ENCODE data around the gene TBC1D22B.
A peak's percentile ranks its signal among the peaks of the same experiment; 100 is the strongest.

TBC1D22B gene

DNA sequence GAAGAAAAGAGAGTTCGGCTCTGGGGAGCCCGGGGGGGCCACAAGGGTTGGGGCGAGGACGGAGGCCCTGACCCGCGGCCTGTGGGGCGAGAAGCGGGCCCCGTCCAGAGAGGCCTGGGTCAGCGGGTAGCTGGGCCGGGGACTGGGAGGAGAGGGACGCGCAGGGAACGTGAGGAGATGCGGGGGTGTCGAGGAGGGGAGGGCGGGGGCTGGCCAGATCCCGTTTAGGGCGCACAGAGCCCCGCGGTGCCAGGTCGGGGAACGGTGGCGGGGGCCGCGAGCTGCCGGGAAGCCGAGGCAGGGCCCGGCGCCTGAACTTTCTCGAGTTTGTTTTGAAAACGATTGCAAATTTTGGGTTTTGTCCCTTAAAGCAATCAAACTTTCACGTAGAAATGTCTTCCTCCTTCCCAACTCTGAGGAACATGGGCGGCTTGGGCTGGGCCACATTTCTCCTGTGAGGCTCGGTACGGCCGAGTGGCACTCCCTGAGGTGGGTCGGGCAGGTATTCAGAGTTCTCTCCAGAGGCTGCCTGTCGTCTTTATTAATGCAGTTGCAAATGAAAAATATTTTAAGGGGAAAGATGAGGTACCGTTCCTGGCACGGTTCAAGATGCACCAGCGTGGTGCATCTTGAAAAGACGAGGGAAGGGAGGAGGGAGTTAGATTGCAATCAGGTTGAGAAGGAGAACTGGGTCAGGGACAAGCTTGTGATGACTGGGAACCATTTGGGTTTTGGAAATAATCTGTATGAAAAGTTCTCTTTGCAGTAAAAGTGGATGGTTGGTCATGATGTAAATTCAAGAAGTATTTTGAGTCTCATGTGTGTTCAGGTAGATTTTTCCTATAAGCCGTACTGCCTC is 97.2 kb downstream of the TBC1D22B start:
- DNase-seq (ENCODE audit: low read depth, low spot score), result no peak

DNA sequence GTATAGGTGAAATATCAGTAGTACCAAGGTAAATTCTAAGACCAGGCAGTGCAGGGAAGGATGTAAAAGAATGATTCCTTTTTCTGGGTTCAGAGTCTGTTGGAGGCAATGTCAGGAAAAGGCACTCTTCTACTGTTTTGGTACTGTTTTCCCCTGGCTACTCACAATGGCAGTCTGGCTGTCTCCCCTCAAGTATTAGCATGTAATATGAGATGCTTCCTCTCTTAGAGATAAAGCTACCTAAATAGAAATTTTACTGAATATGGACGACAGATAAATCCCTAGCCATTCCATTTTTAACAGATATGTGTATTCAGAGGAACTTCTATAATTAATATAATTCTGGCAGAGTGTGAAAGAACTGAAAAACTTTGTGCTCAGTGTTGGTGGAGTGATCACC is 99.7 kb downstream of the TBC1D22B start:
- no peak for DNase-seq (ENCODE audit: low read depth, low spot score)

DNA sequence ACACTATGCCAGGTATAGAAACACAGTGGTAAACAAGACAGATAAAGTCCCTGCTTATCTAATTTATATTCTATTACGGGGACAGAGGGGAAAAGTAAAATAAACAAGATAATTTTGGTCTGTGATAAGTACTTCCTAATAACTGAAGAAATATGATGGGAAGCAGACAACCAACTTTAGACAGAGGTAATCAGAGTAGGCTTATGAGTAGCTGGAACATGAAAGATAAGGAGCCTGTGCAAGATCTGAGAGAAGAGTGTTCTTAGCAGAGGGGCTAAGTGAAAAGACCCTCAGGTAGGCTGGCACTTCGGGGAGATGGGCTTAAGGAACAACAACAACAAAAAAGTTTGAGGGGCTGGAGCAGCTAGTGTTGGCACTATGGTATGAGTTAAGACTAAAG is 100.3 kb downstream of the TBC1D22B start:
- DNase-seq (ENCODE audit: low read depth, low spot score), result no peak

- no peak for DNase-seq (ENCODE audit: low read depth, low spot score)
These were observed 101.5 kb downstream of the TBC1D22B start for GRCh38 chr6:37359039-37359438.

- DNase-seq (ENCODE audit: low read depth, low spot score), result no peak
These were observed 104.7 kb downstream of the TBC1D22B start for GRCh38 chr6:37362101-37362828.

DNA sequence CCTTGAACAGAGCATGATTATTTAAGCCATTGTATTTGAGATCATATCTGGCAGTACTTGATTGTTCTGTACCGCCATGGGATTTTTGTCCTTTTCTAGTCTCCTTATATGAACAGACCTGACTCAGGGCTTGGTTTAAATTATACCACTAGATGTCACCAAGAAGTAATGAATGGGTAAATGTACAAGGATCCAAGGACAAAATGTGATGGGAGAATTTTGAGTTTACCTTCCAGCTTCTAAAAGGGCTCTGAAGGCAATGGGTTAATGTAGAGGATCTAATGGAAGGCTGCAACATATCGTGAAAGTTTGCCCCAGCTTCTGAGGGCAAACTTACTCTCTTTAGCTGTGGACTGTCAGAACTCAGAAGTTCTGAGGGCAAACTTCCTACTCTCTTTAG is 108.2 kb downstream of the TBC1D22B start:
- no peak for DNase-seq (ENCODE audit: low read depth, low spot score)

DNA sequence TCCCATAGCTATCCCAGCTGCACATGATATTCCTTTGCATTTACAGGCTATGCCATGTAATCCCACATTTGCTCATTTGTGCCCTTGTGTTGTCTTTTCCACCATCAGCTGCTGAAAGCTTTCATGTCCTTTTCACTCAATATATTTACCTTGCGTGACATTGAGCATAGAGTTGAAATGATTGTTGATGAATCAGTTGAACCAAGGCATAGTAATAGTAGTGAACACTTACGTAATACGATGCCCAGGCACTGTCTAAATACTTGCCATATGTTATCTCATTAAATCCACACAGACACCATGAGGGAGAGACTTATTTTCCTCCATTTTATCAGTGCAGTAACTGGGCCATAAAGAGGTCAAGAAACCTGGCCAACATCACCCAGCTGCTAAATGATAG is 109.3 kb downstream of the TBC1D22B start:
- no peak for DNase-seq (ENCODE audit: low read depth, low spot score)

- DNase-seq (ENCODE audit: low read depth, low spot score), result no peak
These were observed 111.4 kb downstream of the TBC1D22B start for GRCh38 chr6:37368961-37369320.

DNA sequence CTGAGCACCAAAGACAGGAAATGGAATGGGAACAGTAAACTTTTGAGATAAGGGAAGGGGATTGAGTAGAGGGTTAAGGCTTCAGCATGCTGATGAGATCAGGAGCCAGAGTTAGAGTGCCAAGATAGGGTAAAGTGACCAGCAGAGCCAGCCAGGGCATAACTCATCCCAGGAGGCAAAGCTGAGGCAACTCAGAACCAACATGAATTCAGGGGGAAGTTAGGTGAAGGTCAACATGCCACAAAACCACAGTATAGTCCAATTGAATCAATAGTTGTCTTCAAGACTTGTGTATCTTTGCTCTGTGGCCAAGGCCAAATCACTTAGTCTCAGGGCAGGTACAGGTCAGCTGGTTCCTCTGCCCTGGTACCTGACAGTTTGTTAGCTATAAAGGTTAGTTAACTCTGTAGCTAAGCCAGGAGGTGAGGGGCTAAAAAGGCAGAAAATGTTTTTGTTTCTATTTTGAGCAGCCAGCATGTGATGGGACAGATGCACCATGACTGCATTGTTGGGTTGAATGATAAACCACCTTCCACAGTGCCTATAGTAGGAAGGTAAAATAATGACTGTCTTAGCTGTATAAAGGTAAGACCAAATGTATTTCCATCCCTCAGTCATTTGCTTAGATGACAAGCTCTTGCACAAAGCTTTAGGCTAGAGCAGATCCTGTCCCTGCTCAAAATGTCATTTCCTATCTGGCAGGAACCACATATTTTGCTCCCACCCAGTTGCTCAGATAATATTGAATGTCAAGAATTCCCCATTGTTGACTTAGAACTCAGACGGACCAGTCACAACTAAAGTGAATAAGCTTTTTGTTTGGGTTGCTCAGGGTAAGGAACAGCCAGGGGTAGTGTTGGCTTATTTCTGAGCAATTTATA is 112.0 kb downstream of the TBC1D22B start:
- DNase-seq (ENCODE audit: low read depth, low spot score), result no peak

GRCh38 chr6:37371154-37372083 is 113.8 kb downstream of the TBC1D22B start:
- DNase-seq (ENCODE audit: low read depth, low spot score), result no peak

DNA sequence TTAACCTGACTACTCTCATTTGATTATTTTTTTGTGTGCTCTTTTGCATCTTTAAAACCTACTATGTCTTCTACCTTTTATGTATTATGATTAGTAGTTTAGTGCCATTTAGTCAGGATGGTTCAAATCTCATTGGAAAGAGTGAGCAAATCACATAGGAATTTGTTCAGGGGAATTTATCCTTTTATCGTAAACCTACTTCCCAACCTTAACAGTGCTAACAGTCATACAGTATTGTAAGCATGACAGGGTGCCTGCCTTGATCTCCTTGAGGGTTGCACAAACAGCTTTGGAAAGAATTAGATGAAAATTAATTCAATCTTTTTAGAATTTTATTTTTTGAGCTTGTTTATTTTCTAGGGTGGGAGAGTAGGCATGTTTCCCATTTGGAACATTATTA is 114.5 kb downstream of the TBC1D22B start:
- DNase-seq (ENCODE audit: low read depth, low spot score), result no peak

- DNase-seq (ENCODE audit: low read depth, low spot score), result no peak
These were observed 116.4 kb downstream of the TBC1D22B start for GRCh38 chr6:37373822-37374471.

DNA sequence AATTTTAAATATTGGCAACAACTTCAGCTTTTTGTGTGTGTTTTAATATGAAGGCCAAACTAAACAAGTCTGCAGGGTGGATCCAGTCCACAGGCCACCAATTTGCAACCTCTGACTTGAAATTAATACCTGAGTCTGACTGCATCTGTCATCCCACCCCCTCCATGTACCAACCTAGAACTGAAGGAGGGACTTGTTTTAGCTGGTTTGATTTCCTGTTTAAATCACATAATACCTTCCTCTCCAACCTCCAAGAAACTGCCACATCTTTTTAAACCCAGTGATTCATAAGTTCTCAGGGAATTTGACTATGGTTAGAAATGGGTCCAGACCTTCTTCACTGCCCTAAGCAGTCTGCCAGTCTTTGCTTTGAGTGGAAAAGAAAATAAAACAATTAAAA is 117.8 kb downstream of the TBC1D22B start:
- no peak for DNase-seq (ENCODE audit: low read depth, low spot score)

- no peak for DNase-seq (ENCODE audit: low read depth, low spot score)
These were observed 118.6 kb downstream of the TBC1D22B start for GRCh38 chr6:37376078-37376743.

DNA sequence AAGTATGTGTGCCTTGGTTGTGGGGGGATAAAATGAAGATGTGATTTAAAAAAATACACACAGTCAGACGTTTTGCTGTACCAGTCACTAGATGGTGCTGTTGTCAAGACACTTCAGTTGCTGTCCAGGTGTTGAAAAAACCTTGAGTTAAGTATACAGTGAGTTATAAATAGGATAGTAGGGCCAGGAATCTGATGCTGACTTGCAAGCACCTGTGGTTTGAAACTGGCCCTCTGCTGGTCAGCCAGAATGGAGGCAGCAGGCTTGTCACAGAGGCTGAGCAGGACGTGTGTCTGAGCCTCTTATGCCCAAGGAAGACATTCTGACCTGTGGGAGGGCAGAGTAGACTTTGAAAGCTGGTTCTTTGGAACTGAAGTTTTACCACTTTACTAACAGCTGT is 124.0 kb downstream of the TBC1D22B start:
- DNase-seq (ENCODE audit: low read depth, low spot score), result peak; percentile 6

All from smooth muscle cell of the brain vasculature (primary cell).